HL-60/S4 treated with phorbol 12-myristate 13-acetate at 8.2 ng/mL for 4 days and 3 days (cell line): ENCODE data around the gene KIAA0930.

Experiments
- in situ Hi-C: fragments of 300-500 bp; cut with MboI; formaldehyde crosslinking; loops from 2 replicates; pipeline ENCODE4 v1.15.0; 2022; ENCODE audit warnings: low sequenced_read_pairs

KIAA0930 gene

GRCh38 chr22:45223304-45224117 lies 17.2 kb downstream of the KIAA0930 start:
- in situ Hi-C loops, result no loop called here

GRCh38 chr22:45221201-45221600 lies 19.5 kb downstream of the KIAA0930 start:
- in situ Hi-C loops, result no loop called here

GRCh38 chr22:45218976-45219375 lies 21.7 kb downstream of the KIAA0930 start:
- in situ Hi-C loops, result no loop called here

- in situ Hi-C loops, result no loop called here
These were observed 22.9 kb downstream of the KIAA0930 start for GRCh38 chr22:45217806-45218205.

- in situ Hi-C loops, result no loop called here
These were observed 23.3 kb downstream of the KIAA0930 start for GRCh38 chr22:45217345-45217744.

- in situ Hi-C loops, result no loop called here
These were observed 24.3 kb downstream of the KIAA0930 start for GRCh38 chr22:45216133-45217003.

- in situ Hi-C loops, result no loop called here
These were observed 27.5 kb downstream of the KIAA0930 start for GRCh38 chr22:45212992-45213751.

GRCh38 chr22:45212306-45212709 lies 28.4 kb downstream of the KIAA0930 start:
- in situ Hi-C loops, result no loop called here

- in situ Hi-C loops, result no loop called here
These were observed 28.8 kb downstream of the KIAA0930 start for GRCh38 chr22:45211848-45212247.

- in situ Hi-C loops, result no loop called here
These were observed 29.3 kb downstream of the KIAA0930 start for GRCh38 chr22:45211435-45211834.

GRCh38 chr22:45210991-45211390 lies 29.7 kb downstream of the KIAA0930 start:
- in situ Hi-C loops, result no loop called here

- in situ Hi-C loops, result no loop called here
These were observed 30.1 kb downstream of the KIAA0930 start for GRCh38 chr22:45210577-45210976.

GRCh38 chr22:45210174-45210573 lies 30.5 kb downstream of the KIAA0930 start:
- in situ Hi-C loops, result no loop called here

- in situ Hi-C loops, result no loop called here
These were observed 31.5 kb downstream of the KIAA0930 start for GRCh38 chr22:45208993-45209838.

- in situ Hi-C loops, result no loop called here
These were observed 32.0 kb downstream of the KIAA0930 start for GRCh38 chr22:45208696-45208992.

GRCh38 chr22:45207981-45208664 lies 32.6 kb downstream of the KIAA0930 start:
- in situ Hi-C loops, result no loop called here

GRCh38 chr22:45207533-45207932 lies 33.2 kb downstream of the KIAA0930 start:
- in situ Hi-C loops, result no loop called here

- in situ Hi-C loops, result no loop called here
These were observed 34.5 kb downstream of the KIAA0930 start for GRCh38 chr22:45206233-45206632.

- in situ Hi-C loops, result no loop called here
These were observed 35.3 kb downstream of the KIAA0930 start for GRCh38 chr22:45205276-45205925.
